Stimulated activated CD4-positive, alpha-beta T cell treated with anti-CD3 and anti-CD28 coated beads, Interleukin-1b, Interleukin-23, amount 100 ng/mL, for 4 hours (primary cell): ENCODE measurements around the gene PTPRN.
"Not testable (repeated sequence)": the region's sequence is repeated elsewhere in the genome, so short reads cannot be mapped to it uniquely, and the experiment has no call there.

ENCODE experiments used
- DNase-seq, 2 donors: peaks; one replicate each; pipeline ENCODE4 v3.0.0-alpha.2; 2020; ENCODE audit warnings: low read depth in 2 of 2

PTPRN gene

GRCh38 chr2:219287580-219288265, 21.5 kb downstream of the PTPRN start:
- no peak for DNase-seq

GRCh38 chr2:219287116-219287440, 22.1 kb downstream of the PTPRN start:
- not testable (repeated sequence) for DNase-seq

- no peak for DNase-seq
These were observed 22.6 kb downstream of the PTPRN start for GRCh38 chr2:219286436-219287115.

GRCh38 chr2:219285894-219286425, 23.2 kb downstream of the PTPRN start:
- no peak for DNase-seq

- no peak for DNase-seq
These were observed 23.8 kb downstream of the PTPRN start for GRCh38 chr2:219285373-219285735.

- no peak for DNase-seq
These were observed 24.5 kb downstream of the PTPRN start for GRCh38 chr2:219284501-219285372.

GRCh38 chr2:219282943-219283581, 26.1 kb downstream of the PTPRN start:
- DNase-seq = no peak

- no peak for DNase-seq
These were observed 26.8 kb downstream of the PTPRN start for GRCh38 chr2:219282375-219282774.

GRCh38 chr2:219281588-219281987, 27.6 kb downstream of the PTPRN start:
- DNase-seq = no peak

GRCh38 chr2:219280651-219281050, 28.6 kb downstream of the PTPRN start:
- DNase-seq = no peak

- no peak for DNase-seq
These were observed 29.2 kb downstream of the PTPRN start for GRCh38 chr2:219279916-219280516.

- peak; percentile 98 for DNase-seq
These were observed 29.9 kb downstream of the PTPRN start, which contains the start of gene DNAJB2 for GRCh38 chr2:219279151-219279915. Gene DNAJB2 (plus strand): TSS chr2:219279366. CDS start chr2:219279834, 468 bp downstream.

GRCh38 chr2:219278655-219279150, 30.5 kb downstream of the PTPRN start:
- no peak for DNase-seq

- peak; percentile 62 to 70 for DNase-seq
These were observed 31.2 kb downstream of the PTPRN start for GRCh38 chr2:219277703-219278654.

GRCh38 chr2:219274361-219274921, 34.8 kb downstream of the PTPRN start:
- DNase-seq = no peak

- no peak for DNase-seq
These were observed 35.3 kb downstream of the PTPRN start for GRCh38 chr2:219273937-219274336.

GRCh38 chr2:219272995-219273394, 36.2 kb downstream of the PTPRN start:
- DNase-seq = no peak

GRCh38 chr2:219272356-219272755, 36.8 kb downstream of the PTPRN start:
- no peak for DNase-seq

GRCh38 chr2:219271021-219271420, 38.2 kb downstream of the PTPRN start:
- no peak for DNase-seq
